Cardiac fibroblast (primary cell): ENCODE results near the gene KIRREL2.
"Not testable (repeated sequence)": the region's sequence is repeated elsewhere in the genome, so short reads cannot be mapped to it uniquely, and the experiment has no call there.

Experiments
- DNase-seq, 2 donors: peaks; one replicate each; pipeline versions ENCODE4 v3.0.0 to v3.0.0-alpha.2; 2010; ENCODE audit warnings: low read depth in 2 of 2
- H3K4me3 ChIP-seq, 2 donors: replicated peaks in 1 of 2; 1 replicate in 1 of 2; 2 replicates in 1 of 2; pipeline ENCODE4 v1.5.1; 2011; ENCODE audit warnings: low read depth in 2 of 2, low read length in 2 of 2, mild to moderate bottlenecking in 2 of 2, moderate library complexity in 1 of 2
- CTCF ChIP-seq: IDR thresholded peaks from one replicate; pipeline ENCODE4 v1.5.1; 2011; ENCODE audit warnings: low read depth, mild to moderate bottlenecking, low read length, inconsistent platforms

Gene KIRREL2

GRCh38 chr19:35861640-35862160 lies 5.0 kb downstream of the KIRREL2 start:
- DNase-seq: no peak
- H3K4me3 ChIP-seq: no peak overlapping the region
- TF ChIP-seq CTCF: no peak

GRCh38 chr19:35862528-35862927 lies 5.8 kb downstream of the KIRREL2 start:
- TF ChIP-seq CTCF: no peak
- H3K4me3 ChIP-seq: no peak overlapping the region
- DNase-seq: no peak

- TF ChIP-seq CTCF: no peak
- H3K4me3 ChIP-seq: no peak overlapping the region
- DNase-seq: no peak
Measured at GRCh38 chr19:35863018-35863417, 6.3 kb downstream of the KIRREL2 start.

- TF ChIP-seq CTCF: no peak
- peak; percentile 22 to 47 for DNase-seq
- H3K4me3 ChIP-seq: peak within 1 kb of the TSS; percentile 15 to 43
Measured at GRCh38 chr19:35868172-35868822, 11.6 kb downstream of the KIRREL2 start, which contains the start of gene APLP1. Gene APLP1 (plus strand): TSS chr19:35868574. CDS start chr19:35868637, 63 bp downstream.

- DNase-seq: no peak
- peak overlapping the region; percentile 15 to 43 for H3K4me3 ChIP-seq
- no peak for TF ChIP-seq CTCF
Measured at GRCh38 chr19:35868823-35869326, 12.2 kb downstream of the KIRREL2 start.

GRCh38 chr19:35869327-35870123 lies 12.8 kb downstream of the KIRREL2 start:
- no peak for TF ChIP-seq CTCF
- peak; percentile 61 to 69 for DNase-seq
- H3K4me3 ChIP-seq: peak overlapping the region in 1 of 2 donors; percentile 2

- not testable (repeated sequence) for DNase-seq, H3K4me3 ChIP-seq
Measured at GRCh38 chr19:35870124-35870736, 13.5 kb downstream of the KIRREL2 start.
